Hematopoietic multipotent progenitor cell treated with erythropoietin and hydrocortisone succinate and interleukin-3 and kit ligand, for 8 days (in vitro differentiated cells): Measurements from ENCODE around the gene ALG2.
A peak's percentile ranks its signal among the peaks of the same experiment; 100 is the strongest.
"Not testable (repeated sequence)": the region's sequence is repeated elsewhere in the genome, so short reads cannot be mapped to it uniquely, and the experiment has no call there.

ENCODE experiments used
- DNase-seq: peaks from one replicate; pipeline ENCODE4 v3.0.0-alpha.2; 2015

Gene ALG2

DNA sequence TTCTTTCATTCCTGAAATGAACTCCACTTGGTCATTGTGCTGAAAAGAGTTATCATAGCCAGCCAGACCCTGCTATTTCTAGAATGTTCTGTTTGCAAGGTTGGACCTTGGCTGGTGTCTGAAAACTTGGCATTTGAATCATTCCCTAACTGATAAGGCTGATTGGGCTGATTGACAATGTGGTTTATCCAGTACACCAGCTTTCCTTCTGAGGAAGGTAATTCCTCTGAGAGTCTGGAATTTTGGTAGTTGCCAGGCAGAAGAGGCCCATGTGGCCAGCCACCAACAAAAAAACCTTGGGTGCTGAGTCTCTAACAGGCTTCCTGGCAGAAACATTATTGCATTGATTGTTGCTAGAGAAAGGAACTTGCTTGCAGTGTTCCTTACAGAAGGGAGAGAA lies 15.6 kb upstream of the ALG2 start:
- no peak for DNase-seq

- peak; percentile 23 for DNase-seq
These were observed 14.3 kb upstream of the ALG2 start for GRCh38 chr9:99235926-99236634.

DNA sequence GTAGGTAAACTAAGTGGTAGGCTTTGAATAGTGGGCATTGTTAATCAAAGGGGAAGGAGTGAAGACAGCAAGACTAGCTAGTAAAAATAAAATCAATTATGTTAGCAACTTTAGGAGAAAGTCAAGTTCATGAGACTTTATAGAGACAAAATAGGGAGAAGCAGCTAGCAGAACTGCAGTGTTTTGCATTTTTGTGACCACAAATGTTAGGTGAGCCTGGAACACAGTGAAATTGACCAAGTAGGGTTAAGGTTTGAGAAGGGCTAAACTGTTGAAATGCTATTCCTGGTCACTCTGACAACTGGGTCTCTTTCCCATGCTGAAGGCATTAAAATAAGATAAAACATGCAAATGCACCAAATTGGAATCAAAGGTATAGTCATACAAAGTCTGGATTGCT lies 13.3 kb upstream of the ALG2 start:
- DNase-seq = no peak

DNA sequence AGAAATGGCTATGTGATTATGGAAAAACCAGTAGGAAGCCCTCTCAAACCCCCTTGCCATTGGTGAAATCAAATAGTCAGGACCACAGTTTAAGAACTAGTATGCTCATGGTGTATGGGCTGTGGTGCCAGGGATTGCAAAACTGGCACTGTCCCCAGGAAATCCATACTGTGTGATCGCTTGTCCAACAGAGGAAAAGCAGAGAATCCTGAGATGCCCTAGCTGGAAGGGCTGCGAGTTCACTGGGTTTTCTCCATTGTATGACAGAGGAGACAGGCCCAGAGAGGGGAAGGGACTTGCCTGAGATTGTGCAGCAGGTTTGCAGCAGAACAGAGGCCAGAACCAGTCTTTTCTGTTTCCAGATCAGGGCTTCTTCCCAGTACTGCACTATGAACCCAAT lies 12.9 kb upstream of the ALG2 start:
- DNase-seq = no peak

- peak; percentile 30 for DNase-seq
These were observed 10.0 kb upstream of the ALG2 start for GRCh38 chr9:99231711-99232110.

- DNase-seq = no peak
These were observed 8.5 kb upstream of the ALG2 start for GRCh38 chr9:99230206-99230605.

GRCh38 chr9:99226054-99226453 lies 4.3 kb upstream of the ALG2 start:
- DNase-seq = no peak

- no peak for DNase-seq
These were observed 2.7 kb upstream of the ALG2 start for GRCh38 chr9:99224445-99224844.

- peak; percentile 55 for DNase-seq
These were observed 901 bp upstream of the ALG2 start for GRCh38 chr9:99222416-99223270.

- no peak for DNase-seq
These were observed 499 bp downstream of the ALG2 start for GRCh38 chr9:99221266-99221620.

GRCh38 chr9:99220011-99220410 lies 1.7 kb downstream of the ALG2 start:
- no peak for DNase-seq

- DNase-seq = no peak
These were observed 5.7 kb downstream of the ALG2 start for GRCh38 chr9:99216073-99216472.

GRCh38 chr9:99213197-99213596 lies 8.5 kb downstream of the ALG2 start:
- no peak for DNase-seq

DNA sequence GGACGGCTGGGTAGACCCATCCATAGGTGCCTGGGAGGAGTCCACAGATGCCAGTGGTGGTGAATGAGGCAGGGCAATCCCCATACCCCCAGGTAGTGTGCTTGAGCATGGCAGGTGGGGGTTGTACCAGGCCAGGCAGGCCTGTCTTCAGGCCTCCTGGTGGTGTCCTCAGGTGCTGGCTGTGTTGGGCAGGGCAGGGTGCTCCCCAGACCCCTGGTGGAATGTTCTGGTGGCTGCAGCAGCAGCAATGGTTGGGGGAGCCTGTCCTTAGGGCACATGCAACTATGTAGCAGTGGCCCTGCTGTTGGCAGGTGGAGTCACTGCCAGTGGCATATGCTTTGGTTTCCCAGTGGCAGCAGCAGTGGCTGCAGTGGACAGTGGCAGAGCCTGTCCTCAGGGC lies 10.0 kb downstream of the ALG2 start:
- no peak for DNase-seq

- no peak for DNase-seq
These were observed 11.2 kb downstream of the ALG2 start for GRCh38 chr9:99210572-99210971.

- DNase-seq = no peak
These were observed 20.1 kb downstream of the ALG2 start for GRCh38 chr9:99201603-99202002.

DNA sequence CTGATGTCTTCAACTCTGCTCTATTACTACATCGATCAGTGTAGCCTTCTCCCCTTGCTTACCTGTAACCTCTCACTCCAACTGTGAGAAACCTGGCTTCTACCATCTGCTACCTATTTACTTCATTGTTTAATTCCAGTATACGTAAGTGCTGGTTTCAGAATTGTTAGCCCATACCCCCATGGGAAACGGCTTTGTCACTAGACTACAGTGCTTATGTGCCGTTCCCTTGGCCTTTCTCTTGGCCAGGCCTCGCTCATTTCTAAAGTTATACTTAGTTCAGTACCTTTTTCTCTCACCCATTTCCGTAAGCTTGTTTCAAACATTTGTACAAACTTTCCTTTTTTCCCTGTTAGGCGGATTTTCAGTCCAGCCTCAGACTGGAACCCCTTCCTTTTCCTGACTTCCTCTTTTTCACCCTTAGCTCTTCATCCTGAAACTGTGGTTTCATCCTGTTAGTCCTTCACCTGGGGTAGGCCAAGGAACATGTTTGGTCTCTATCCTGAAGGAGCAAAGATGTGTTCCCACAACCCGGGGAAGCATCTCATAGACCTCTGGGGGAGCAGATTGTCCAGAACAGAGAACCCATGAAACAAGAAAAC lies 21.7 kb downstream of the ALG2 start:
- no peak for DNase-seq

DNA sequence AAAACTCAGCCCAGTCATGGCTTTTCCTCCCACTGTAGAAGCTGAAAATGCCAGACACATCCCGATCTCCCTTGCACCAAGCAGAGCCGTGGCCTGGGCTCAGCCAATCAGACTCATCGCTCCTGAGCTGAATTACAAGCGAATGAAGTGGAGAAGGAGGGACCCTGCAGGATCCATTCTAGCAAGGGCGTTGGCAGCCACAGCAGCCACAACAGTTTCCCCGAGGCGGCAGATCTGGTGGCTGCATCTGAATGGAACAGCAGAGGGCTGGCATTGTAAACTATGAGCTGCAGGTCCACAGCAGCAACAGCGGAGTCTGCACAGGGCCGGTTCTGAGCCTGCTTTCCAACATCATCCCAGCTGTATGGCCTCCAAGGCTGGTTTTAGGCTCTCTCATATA lies 23.8 kb downstream of the ALG2 start:
- DNase-seq = no peak

GRCh38 chr9:99197124-99197630 lies 24.6 kb downstream of the ALG2 start:
- DNase-seq = no peak

- DNase-seq = not testable (repeated sequence)
These were observed 25.3 kb downstream of the ALG2 start for GRCh38 chr9:99196484-99196883.

GRCh38 chr9:99193466-99193821 lies 28.3 kb downstream of the ALG2 start:
- DNase-seq = no peak

- DNase-seq = no peak
These were observed 28.8 kb downstream of the ALG2 start for GRCh38 chr9:99192786-99193465.

GRCh38 chr9:99190597-99191283 lies 31.0 kb downstream of the ALG2 start:
- DNase-seq = no peak
